HG02588 (cell line): ENCODE measurements around the gene GCNA.
"Not testable (repeated sequence)": the region's sequence is repeated elsewhere in the genome, so short reads cannot be mapped to it uniquely, and the experiment has no call there.

Experiments used
- ATAC-seq: cut with Tn5 transposase; IDR thresholded peaks from one replicate; pipeline ENCODE4 v1.9.1; 2021; ENCODE audit warnings: mild to moderate bottlenecking, moderate library complexity; ENCODE audit not compliant: unreplicated experiment

GCNA gene

DNA sequence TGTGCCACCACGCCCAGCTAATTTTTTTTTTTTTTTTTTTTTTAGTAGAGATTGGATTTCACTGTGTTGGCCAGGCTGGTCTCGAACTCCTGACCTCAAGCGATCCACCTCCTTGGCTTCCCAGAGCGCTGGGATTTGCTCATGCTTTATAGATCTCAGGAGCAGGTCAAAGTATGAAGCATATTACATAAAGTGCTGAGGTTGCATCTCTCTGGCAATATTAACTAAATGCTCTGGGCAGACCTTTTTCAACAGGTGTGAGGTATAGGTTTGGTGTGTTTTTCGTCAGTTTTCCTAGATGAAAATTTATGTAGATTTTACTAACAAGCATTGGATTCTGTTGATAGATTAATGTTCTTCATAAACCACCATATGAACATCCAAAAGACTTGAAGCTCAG lies 19.3 kb upstream of the GCNA start:
- ATAC-seq: no peak

- not testable (repeated sequence) for ATAC-seq
Measured at GRCh38 chrX:71559773-71560172, 18.5 kb upstream of the GCNA start.

DNA sequence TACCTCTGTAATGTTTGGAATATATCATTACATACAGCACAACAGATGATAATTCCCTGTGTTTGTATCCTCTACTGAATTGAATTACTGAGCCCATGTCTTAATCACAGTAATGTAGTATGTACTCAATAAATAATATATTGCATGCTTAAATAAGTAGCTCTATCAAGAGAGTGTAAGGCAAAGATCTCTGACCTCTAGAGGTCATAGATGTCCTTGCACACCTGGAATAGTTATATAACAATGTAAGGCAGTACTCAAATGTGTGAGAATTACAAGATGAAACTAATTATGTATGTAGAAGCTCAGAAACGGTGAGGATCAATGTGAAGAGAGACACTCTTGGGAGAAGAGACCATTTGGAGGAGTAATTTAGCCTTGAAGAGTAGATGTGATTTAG lies 14.3 kb upstream of the GCNA start:
- ATAC-seq: no peak

- no peak for ATAC-seq
Measured at GRCh38 chrX:71565474-71566041, 12.7 kb upstream of the GCNA start.

- ATAC-seq: not testable (repeated sequence)
Measured at GRCh38 chrX:71571390-71571789, 6.8 kb upstream of the GCNA start.

DNA sequence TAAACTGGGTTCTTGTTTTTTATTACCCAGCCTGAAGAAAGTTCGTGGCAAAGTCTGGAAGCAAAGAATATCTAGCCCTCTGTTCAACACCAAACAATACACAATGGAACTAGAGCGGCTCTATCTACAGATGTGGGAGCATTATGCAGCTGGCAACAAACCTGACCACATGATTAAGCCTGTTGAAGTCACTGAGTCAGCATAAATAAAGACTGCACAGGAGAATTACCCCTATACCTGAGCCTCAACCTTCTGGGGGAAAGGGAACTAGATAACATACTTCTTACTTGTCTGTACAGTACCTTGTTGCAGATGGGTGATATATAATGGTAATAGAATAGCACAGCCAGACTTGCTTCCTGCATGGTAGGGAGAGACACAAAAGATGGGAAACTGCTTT lies 4.6 kb upstream of the GCNA start:
- ATAC-seq: no peak

- no peak for ATAC-seq
Measured at GRCh38 chrX:71577682-71578081, 555 bp upstream of the GCNA start.

- ATAC-seq: no peak
Measured at GRCh38 chrX:71579136-71579989, 1.1 kb downstream of the GCNA start.

- no peak for ATAC-seq
Measured at GRCh38 chrX:71579990-71580380, 1.7 kb downstream of the GCNA start.

GRCh38 chrX:71581210-71581609 lies 3.0 kb downstream of the GCNA start:
- no peak for ATAC-seq

DNA sequence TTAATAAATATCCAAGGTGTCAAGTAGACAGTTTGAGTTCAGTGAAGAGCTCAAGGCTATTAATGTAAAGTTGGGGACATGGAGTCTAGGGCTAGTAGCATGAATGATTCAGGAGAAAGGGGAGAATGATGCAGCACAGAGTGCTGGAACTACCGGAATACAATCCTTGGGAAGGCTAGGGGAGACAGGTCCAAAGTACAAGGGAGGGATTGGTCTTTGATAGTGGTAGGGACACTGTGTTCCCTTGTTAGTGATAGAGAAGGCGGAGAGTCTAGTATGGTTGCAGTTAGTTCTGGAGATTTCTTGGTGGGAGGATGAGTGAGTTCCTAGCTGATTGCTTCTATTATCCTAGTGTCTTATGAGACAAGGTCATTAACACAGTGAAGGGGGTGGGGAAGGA lies 8.7 kb downstream of the GCNA start:
- ATAC-seq: no peak

DNA sequence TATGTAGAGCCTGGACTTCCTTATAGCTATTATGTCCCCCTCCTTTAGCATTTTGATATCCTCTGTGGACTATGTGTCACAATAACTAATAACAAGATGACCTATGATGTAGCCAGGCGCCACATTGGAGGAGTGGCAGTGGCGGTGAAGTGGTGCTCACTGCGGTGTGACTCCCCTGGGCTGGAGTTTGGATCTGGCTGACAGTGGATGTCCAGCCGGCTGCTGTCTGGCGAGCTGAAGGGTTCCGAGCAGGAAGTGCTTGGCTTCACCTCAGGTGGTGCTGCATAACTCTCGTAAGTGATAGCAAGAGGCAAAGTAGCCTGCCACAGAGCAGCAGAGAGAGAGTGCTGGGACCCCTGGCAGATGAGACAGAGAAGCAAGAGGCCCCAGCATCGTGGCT lies 15.0 kb downstream of the GCNA start:
- ATAC-seq: not testable (repeated sequence)

DNA sequence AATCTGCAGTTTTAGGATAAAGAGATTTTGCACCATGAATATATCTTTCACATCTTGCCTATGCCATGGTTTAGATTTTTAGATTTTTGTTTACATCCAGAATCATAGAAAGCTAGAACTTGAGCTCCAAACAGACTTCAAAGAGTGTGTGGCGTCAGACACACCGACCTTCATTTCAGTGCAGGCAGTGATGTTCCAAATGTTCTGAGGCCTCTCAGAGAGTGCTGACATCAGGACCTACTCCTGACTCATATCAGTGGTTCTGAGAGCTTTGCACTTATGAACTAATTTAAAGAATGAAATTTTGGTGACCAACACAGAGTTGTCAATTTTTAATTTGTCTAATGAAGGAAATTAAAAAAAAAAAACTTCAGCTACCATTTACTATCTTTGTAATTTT lies 21.7 kb downstream of the GCNA start:
- no peak for ATAC-seq

GRCh38 chrX:71603618-71604017 lies 25.4 kb downstream of the GCNA start:
- ATAC-seq: no peak

GRCh38 chrX:71604141-71604540 lies 25.9 kb downstream of the GCNA start:
- no peak for ATAC-seq

DNA sequence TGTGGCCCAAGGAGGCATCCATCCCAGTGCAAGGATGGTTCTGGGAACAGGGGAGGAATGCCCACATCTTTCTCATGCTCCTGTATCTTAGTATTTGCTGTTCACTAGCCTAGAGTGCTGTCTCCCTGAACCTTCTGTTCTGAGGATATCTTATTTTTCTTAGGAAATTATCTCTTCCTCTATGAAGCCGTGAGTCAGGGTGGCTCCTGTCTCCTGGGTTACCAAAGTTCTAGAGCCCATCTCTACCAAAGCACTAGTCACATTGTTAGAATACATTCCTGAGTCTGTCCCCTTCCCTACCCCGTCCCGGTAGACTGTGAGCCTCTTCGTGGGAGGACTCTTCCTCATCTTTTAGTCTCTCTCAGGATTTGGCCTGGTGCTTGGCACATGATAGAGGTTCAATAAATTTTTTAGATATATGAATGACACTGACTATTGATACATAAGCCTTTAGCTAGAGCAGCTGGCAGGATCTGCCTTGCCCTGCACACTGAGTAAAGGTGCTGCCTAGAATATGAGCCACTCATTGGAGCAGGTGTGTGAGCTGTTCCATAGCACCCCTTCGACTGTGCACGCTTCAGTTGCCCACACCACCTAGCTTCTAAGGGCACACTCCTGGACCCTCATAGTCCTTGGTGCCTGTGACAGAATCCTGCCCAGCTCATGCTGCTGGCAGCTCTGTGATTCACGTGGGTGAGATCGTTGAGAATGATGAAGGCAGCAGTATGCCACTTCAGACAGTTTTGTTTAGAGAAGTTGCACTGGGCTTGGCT lies 26.7 kb downstream of the GCNA start:
- no peak for ATAC-seq

DNA sequence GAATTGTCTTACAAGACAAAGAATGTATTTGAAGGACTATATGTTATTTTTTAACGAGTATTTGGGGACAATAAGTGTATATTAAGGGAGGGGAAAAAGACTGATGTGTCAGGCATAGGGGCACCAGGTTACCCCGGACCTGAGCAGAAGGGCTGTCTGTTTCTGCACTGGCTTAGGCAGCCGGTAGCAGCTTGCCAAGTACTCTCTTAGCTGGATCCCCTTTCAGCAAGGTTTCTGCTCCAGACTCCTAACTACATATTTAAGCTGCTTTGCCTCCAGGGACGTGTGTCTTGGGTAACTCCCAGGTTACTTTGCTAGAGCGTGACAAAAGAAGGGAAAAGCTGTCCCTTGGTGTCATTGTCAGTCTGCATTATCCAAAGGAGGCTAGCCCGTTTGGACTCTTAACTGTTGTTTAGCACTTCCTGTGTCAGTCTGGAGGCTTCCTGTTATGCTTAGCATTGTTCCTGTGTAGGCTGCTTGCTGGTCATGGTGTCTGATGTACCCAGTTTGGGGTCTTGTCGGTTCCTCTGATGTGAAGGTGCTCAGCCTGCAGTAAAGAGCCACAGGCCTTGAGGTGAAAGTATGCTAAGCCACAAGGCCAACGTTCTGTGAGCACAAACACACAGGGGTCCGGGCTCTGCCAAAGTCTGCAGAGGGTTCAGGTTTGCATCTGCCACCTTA lies 28.4 kb downstream of the GCNA start:
- ATAC-seq: no peak

GRCh38 chrX:71607488-71607887 lies 29.3 kb downstream of the GCNA start:
- ATAC-seq: no peak

GRCh38 chrX:71609095-71609750 lies 31.0 kb downstream of the GCNA start:
- ATAC-seq: no peak

GRCh38 chrX:71611736-71612135 lies 33.5 kb downstream of the GCNA start:
- not testable (repeated sequence) for ATAC-seq

- ATAC-seq: no peak
Measured at GRCh38 chrX:71612256-71612655, 34.0 kb downstream of the GCNA start.
